OCI-LY7 (cell line): ENCODE results near the gene ASCC2.

Experiments
- EZH2phosphoT487 ChIP-seq: fragments of 200-600 bp; sonication (generic); IDR thresholded peaks from 2 replicates; pipeline ENCODE4 v1.6.1; 2018; ENCODE audit warnings: low read depth, borderline replicate concordance, mild to moderate bottlenecking, mixed run types, antibody characterized with exemption, low read length, moderate library complexity, mixed read lengths
- TF ChIP-seq, protein P1 (sequence below): fragments of 200-600 bp; sonication (generic); conservative IDR thresholded peaks from 2 replicates; pipeline ENCODE4 v1.5.1; 2014; ENCODE audit warnings: mild to moderate bottlenecking, antibody characterized with exemption, low read length, moderate library complexity, mixed read lengths

- TF ChIP-seq, protein P1, sequence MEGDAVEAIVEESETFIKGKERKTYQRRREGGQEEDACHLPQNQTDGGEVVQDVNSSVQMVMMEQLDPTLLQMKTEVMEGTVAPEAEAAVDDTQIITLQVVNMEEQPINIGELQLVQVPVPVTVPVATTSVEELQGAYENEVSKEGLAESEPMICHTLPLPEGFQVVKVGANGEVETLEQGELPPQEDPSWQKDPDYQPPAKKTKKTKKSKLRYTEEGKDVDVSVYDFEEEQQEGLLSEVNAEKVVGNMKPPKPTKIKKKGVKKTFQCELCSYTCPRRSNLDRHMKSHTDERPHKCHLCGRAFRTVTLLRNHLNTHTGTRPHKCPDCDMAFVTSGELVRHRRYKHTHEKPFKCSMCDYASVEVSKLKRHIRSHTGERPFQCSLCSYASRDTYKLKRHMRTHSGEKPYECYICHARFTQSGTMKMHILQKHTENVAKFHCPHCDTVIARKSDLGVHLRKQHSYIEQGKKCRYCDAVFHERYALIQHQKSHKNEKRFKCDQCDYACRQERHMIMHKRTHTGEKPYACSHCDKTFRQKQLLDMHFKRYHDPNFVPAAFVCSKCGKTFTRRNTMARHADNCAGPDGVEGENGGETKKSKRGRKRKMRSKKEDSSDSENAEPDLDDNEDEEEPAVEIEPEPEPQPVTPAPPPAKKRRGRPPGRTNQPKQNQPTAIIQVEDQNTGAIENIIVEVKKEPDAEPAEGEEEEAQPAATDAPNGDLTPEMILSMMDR = no peak
- no peak for TF ChIP-seq EZH2phosphoT487
Measured at GRCh38 chr22:29825578-29825977, 12.5 kb downstream of the ASCC2 start.
